ENCODE results near the gene AUNIP.

Gene AUNIP

GRCh38 chr1:25799935-25800702 lies 59.1 kb downstream of the AUNIP start, which contains the start of gene SELENON:
Gene SELENON, plus strand, starts transcription at chr1:25800193. Its CDS starts 38 bp downstream, at chr1:25800231.
- intact Hi-C loops (cut with DNase I) = loop anchor here (5.0 to 10.0 kb wide), 3 partner anchors 183 to 278 kb away; partner anchors contain the start of genes LDLRAP1 and MAN1C1
- peak in 3 of 10 donors; percentile 60 to 88 (median 74) for DNase-seq

GRCh38 chr1:25799352-25799934 lies 59.8 kb downstream of the AUNIP start:
- DNase-seq = no peak
- intact Hi-C loops (cut with DNase I) = loop anchor here (5.0 to 10.0 kb wide), 3 partner anchors 182 to 277 kb away; partner anchors contain the start of genes LDLRAP1 and MAN1C1

- no peak for DNase-seq
- intact Hi-C loops (cut with DNase I) = loop anchor here (5.0 to 10.0 kb wide), 3 partner anchors 182 to 277 kb away; partner anchors contain the start of genes LDLRAP1 and MAN1C1
Measured at GRCh38 chr1:25798666-25799351, 60.4 kb downstream of the AUNIP start.

DNA sequence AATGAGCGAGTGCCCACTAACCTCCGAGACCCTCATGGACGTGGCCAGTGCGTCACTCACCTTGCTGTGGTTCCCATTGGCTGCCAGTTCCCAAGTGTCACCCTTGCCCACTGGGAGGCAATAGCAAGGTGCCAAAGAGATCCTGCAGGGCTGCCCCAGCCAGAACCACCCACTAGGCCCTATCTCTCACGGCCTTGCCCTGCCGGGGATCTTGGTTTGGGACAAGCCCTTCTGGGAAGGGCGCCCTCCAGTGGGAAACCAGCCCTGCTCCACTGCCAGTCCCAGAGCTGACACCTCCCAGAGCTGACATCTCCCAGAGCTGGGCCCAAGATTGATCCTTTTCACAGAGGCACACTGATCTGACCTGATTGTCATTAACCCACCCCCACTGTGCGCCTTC lies 61.3 kb downstream of the AUNIP start:
- peak in 1 of 10 donors; percentile 74 for DNase-seq
- intact Hi-C loops (cut with DNase I) = loop anchor here (5.0 to 10.0 kb wide), 3 partner anchors 181 to 276 kb away; partner anchors contain the start of genes LDLRAP1 and MAN1C1

DNA sequence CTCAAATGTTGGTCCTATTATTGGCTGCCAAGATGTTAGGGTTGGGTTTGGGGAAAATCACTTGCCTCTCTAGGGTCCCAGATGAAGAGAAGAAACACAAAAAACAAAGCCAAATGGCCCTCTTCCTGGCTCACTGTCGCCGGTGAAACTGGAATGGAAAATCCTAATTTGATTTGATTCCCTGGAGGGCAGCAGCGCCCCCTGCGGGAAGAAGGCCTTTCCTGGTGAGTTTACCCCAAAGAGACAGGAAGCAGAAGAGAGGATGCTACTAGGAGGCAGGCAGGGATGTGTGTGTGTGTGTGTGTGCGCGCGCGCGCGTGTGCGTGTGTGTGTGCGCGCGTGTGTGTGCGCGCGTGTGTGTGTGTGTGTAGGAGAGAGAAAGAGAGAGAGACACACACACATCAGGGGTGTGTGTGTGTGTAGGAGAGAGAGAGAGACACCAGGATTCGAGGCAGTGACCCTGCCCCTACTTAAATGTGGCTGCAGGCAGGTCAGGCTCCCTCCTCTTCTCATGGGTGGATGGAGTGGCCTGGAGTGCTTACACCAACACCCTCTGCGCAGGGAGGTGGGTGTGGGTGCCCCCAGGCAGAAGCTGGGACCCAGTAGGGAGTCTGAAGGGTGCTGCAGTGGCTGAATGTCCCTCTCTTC lies 62.3 kb downstream of the AUNIP start:
- intact Hi-C loops (cut with DNase I) = loop anchor here (5.0 to 10.0 kb wide), 3 partner anchors 180 to 275 kb away; partner anchors contain the start of genes LDLRAP1 and MAN1C1
- DNase-seq = peak; percentile 66 to 96 (median 88)

GRCh38 chr1:25795946-25796810 lies 63.1 kb downstream of the AUNIP start:
- DNase-seq = peak in 1 of 10 donors; percentile 58

DNA sequence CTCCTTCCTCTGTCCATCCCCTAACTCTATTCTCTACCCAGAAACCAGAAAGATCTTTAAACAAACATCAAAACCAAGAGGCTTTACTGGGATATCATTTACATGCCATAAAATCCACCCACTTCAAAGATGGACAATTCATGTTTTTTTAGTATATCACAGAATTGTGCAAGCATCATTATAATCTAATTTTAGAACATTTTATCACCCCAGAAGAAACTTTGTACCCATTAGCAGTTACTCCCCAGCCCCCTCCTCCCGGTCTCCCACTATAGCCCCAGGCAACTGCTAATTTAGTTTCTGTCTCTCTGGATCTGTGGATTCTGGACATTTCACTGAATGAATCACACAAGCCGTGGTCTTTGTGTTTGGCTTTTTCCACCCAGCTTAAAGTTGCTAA lies 64.0 kb downstream of the AUNIP start:
- DNase-seq = no peak
- intact Hi-C loops (cut with DNase I) = loop anchor here (5.0 to 10.0 kb wide), 3 partner anchors 178 to 273 kb away; partner anchors contain the start of genes LDLRAP1 and MAN1C1

More at GRCh38 chr1:25795946-25796810, 63.1 kb downstream of the AUNIP start:
- intact Hi-C loops (cut with DNase I) = loop anchor here (5.0 to 10.0 kb wide), 3 partner anchors 179 to 274 kb away; partner anchors contain the start of genes LDLRAP1 and MAN1C1

DNA sequence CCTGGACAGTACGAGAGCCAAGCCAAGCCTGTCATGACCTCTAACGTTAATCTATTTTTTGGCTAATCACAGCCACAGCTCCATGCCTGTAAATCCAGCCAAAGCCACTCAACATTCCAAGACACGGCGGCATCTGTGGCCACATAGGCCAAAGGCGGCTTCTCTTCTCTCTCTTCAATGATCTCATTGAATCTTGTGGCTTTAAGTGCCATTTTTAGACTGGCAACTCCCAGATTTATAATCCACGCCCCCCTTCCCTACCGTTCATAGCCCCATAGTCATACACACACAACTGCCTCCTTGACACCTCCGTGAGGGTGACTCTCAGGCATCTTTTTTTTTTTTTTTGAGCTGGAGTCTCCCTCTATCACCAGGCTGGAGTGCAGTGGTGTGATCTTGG lies 64.9 kb downstream of the AUNIP start:
- intact Hi-C loops (cut with DNase I) = loop anchor here (10.0 kb wide), 1 partner anchor 250 kb away; the partner anchor contains the start of gene LDLRAP1
- no peak for DNase-seq

GRCh38 chr1:25793585-25794170 lies 65.6 kb downstream of the AUNIP start:
- no peak for DNase-seq
- intact Hi-C loops (cut with DNase I) = loop anchor here (10.0 kb wide), 1 partner anchor 249 kb away; the partner anchor contains the start of gene LDLRAP1

- intact Hi-C loops (cut with DNase I) = loop anchor here (10.0 kb wide), 1 partner anchor 247 kb away; the partner anchor contains the start of gene LDLRAP1
- no peak for DNase-seq
Measured at GRCh38 chr1:25792115-25792514, 67.1 kb downstream of the AUNIP start.

DNA sequence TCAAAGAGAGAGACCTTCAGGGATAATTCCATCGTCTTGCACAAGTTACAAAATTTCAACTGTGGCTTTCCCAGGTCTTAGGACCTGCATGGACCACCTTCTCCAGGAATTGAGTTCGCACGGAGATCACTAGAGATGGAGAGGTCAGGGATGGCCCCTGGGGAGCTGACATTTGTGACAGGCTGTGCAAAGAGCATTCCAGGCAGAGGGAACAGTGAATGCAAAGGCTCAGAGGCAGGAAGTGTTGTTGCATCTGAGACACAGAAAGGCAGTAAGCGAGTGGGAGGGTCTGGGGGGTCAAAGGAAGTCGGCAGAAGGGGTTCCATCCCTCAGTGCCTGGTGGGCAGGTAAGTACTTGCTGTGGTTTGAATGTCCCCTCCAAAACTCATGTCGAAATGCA lies 68.8 kb downstream of the AUNIP start:
- intact Hi-C loops (cut with DNase I) = loop anchor here (10.0 kb wide), 1 partner anchor 246 kb away; the partner anchor contains the start of gene LDLRAP1
- DNase-seq = no peak

- intact Hi-C loops (cut with DNase I) = no loop called here
- DNase-seq = no peak
Measured at GRCh38 chr1:25787760-25788166, 71.5 kb downstream of the AUNIP start.

GRCh38 chr1:25786887-25787759 lies 72.1 kb downstream of the AUNIP start:
- no peak for DNase-seq
- intact Hi-C loops (cut with DNase I) = no loop called here

- no peak for DNase-seq
- intact Hi-C loops (cut with DNase I) = no loop called here
Measured at GRCh38 chr1:25785333-25786067, 73.8 kb downstream of the AUNIP start.

- DNase-seq = no peak
- intact Hi-C loops (cut with DNase I) = no loop called here
Measured at GRCh38 chr1:25784575-25785051, 74.6 kb downstream of the AUNIP start.
